Amygdala (tissue), 56 donors: ENCODE results near the gene GPR39.

Experiments used
- DNase-seq, 56 donors: peaks; one replicate each; lab custom pipeline; 2025; lab: John Stamatoyannopoulos, UW

The GPR39 gene

DNA sequence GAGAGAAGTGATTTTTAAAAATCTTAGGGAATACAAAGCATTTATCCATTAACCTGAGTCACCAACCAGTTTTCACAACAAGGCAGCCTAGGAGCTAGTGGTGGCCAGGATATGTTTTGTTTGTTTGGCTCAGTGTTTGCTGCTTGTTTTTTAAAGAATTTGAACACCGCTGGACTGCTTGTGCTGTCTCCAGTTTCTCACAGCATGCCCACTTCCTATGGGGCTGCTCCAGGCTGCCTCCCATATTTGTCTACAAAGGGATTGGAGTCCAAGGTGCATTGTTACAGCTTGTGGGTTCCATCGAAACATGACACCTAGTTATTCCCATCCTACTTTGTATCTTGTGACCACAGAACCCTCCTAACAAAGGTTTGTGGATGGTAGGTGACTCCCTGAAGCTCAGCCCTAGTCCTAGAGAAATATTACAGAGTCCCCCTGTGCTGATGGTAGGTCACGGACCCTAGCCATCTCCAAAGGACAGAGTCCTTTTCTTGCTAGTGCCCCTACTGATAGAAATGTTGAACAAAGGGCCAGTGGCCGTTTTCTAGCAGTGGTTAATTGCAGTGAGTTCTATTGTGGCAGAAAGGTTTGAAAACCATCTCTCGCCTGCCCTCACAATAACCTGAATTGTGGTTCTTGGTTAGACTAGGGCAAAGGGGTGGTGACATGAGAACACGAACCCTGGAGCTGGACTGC, 23.2 kb downstream of the GPR39 start:
- no peak for DNase-seq

DNA sequence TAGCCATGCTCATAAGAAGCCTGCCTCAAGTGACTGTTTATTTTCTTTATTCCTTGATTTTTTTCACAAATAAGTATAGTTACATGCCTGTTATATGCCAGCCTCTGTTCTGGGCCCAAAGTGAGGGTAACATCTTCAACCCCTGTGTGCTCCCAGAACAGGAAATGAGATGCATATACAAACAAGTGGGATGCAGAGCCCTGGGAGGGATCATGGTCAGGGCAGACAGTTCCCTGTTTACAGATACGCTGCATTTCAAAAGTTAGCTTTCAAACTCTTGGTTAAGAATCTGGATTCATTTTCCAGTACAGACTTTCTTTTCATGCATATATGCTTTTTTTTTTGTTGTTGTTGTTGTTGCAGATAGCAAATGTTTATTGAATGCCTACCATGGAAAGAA, 24.4 kb downstream of the GPR39 start:
- no peak for DNase-seq

DNA sequence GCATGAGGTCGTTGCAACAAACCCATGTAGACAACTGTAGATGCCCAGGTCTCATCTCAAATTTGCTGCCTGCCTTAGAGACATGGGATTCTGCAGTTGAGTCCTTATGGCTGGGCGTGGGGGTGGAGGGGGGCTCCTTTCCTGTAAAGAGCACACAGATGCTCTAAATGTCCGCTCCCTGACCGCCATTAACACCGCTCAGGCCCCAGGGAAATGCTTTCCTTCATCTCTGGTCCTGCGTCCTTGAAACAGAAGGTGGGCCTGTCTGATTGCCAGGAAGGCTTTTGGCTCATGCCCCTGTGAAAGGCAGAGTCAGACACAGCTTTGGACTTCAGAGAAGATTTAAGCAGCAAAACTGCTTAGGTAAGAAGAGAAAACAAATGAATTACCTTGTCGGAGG, 25.7 kb downstream of the GPR39 start:
- DNase-seq = no peak

DNA sequence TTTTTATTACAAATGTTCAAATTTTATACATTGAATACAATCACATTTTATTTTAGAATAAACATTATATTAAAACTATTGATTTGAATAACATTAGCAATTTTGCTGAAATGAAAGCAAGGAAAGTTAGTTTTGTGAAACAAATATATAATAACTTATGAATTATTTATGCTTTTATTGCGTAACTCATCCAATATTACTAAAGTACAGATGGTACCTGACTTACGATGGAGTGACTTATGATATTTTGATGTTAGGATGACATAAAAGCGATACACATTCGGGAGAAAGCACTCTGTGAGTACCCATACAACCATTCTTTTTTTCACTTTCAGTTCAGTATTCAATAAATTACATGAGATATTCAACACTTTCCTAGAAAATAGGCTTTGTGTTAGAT, 26.5 kb downstream of the GPR39 start:
- DNase-seq = no peak

DNA sequence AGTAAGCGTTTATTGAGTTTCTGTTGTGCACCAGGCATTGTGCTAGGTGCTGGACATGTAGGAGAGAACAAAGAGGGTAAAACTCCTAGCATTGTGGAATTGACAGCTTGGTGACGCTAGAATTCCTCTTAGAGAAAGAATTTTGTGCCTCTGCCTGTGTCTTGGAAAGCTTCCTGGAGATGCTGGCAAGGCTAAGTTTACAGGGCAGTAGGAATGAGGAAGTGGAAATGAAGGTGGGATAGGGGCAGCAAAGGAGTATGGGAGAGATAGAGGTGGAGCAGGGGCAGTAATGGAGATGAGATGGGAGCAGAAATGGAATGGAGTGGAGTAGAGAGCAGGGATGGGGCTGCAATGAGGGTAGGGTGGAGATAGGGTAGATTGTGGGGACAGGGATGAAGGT, 29.8 kb downstream of the GPR39 start:
- no peak for DNase-seq

DNA sequence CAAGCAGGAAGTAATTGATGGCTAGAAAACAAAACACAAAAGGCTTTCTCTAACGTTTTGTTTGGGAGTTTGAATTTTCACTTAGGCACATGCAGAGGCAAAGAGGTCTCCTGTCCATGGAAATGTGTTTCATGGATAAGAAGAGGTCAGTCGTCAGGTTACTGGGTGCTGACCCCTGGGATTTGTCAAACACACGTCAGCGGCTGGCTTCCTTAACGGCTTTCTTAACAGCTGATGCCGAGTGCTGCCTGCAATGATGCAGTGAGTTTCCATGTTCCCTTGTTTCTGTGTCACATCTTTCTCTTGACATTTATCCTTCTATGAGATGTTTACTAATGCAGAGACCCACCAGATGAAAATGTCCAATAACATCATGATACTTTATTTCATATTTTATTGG, 31.7 kb downstream of the GPR39 start:
- DNase-seq = no peak

DNA sequence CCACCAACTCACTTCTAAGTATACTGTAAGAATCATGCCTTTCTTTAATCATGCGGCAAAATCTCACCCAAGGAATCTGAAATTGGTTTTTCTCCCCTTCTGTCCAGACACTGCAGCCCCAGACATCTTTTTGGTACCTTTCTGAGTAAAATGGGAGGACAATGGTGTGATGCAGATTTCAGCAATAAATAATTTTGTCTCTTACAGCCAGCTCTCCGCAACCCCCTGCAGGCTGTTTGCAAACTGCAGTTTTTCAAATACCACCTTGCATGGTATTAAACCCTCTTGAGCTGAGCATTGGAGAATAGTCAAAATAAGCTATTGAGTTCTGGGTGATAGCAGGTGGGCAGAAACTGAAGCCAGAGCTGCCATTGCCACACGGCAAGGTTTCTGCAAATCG, 32.2 kb downstream of the GPR39 start:
- DNase-seq = peak in 4 of 56 donors; percentile 8 to 14 (median 9)

DNA sequence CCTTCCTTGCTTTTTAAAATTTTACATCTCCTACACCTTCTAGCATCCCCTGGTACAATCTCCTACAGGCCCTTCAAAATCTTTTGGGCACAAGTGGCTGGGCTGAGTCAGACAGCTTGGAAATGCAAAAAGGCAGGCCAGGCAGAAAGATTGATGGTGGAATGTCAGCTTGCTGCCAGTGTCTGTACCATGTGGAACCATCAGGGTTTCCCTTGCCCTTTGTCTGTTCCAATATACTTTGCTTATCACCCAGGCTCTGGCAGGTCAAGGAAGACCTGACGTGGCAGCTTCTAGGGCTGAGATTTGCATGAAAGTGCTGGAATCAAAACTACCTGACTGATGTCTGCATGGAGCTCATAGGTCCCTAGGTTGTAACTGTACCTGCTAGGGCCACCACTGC, 33.3 kb downstream of the GPR39 start:
- no peak for DNase-seq

DNA sequence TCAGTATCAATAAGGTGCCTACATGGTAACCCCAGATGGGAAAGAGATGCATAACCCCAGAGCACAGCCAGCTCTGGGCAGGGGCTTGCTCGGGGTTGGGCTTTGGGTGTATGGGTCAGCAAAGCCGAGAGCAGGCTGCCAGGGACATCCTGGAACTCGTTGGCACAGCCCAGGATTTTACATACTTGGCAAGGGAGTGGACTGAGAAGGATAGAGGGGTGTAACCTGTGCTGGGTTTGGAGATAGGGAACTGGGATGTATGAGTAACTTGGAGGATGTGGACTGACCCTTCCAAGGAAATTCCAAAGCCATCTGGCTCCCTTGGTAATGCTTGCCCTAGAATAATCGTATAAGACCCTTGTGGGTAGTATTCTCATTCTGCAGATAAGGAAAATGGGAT, 44.2 kb downstream of the GPR39 start:
- DNase-seq = no peak

DNA sequence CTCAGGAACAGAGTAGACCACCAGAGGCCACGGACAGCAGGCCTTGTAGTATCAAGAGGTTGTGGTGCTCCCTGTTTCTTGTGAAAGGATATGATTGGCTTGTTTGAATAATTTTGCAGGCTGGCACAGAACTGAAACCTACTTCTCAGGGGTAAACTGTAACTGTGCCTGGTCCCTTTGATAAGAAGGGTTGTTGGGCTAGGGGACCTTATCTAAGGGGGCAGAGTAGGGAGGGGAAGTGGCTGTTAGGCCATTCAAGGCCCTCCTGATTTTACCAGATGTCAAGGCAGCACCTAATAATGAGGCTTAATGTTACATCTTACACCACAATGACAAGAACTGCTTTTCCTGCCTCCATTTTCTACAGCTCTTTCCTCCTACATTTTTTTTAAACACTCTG, 45.6 kb downstream of the GPR39 start:
- DNase-seq = no peak

DNA sequence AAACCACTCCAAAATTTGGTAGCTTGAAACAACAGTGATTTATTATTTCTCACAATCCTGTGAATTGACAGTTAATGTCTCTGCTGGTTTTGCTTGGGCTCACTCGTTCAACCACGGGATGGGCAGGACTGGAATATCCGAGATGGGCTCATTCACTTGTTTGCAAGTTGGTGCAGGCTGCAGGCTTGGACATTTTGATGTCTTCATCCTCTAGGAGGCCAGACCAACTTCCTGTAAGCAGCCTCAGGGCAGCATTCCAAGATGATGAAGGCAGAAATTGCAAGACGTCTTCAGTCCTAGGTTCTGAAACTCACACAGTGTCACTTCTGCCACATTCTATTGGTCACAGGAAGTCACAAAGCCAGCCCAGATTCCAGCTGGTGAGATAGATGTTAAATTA, 47.1 kb downstream of the GPR39 start:
- DNase-seq = no peak

DNA sequence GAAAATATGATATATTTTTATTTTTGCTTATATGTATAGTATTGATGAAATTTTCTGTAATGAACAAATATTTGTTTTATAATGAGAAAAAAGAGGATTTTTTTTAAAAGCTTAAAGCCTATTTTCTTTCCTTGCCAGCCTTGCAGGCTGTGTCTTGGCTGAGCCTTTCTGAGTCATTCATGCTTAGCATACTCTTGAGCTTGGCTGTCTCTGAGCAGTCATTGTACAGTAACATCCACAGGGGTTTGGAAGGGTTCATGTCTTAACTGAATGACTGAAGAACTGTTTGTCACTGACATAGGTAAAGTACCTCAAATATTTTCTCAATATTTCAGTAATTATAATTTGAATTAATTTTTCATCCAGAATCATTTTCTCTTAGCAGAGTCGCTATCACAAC, 49.3 kb downstream of the GPR39 start:
- DNase-seq = no peak

DNA sequence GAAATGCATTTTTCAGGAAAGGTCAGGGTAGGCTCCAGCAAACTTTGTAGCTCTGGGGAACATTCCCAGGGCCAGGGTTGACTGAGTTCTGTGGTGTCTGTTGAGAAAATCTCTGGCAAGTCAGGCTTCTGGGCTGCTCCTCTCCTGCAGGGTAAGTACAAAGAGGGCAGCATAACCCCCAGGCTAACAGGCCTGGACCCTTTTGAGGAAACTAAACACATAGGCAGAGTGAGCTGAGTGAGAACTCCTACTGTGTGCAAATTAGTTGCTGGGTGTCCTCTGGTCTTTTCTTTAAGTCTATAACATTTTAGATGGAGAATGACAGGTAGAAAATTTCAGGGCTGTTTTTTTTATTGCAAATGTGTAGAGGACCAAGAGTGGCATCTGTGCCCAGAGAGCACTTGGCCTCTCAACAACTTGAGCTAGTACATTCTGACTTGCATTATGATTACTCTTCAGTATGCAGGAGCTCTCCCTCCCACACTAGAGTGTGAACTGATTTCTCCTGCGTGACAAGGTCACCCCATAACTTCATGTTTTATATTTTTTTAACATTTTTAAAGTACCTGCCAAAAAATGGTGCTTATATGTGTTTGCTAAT, 49.9 kb downstream of the GPR39 start:
- no peak for DNase-seq

DNA sequence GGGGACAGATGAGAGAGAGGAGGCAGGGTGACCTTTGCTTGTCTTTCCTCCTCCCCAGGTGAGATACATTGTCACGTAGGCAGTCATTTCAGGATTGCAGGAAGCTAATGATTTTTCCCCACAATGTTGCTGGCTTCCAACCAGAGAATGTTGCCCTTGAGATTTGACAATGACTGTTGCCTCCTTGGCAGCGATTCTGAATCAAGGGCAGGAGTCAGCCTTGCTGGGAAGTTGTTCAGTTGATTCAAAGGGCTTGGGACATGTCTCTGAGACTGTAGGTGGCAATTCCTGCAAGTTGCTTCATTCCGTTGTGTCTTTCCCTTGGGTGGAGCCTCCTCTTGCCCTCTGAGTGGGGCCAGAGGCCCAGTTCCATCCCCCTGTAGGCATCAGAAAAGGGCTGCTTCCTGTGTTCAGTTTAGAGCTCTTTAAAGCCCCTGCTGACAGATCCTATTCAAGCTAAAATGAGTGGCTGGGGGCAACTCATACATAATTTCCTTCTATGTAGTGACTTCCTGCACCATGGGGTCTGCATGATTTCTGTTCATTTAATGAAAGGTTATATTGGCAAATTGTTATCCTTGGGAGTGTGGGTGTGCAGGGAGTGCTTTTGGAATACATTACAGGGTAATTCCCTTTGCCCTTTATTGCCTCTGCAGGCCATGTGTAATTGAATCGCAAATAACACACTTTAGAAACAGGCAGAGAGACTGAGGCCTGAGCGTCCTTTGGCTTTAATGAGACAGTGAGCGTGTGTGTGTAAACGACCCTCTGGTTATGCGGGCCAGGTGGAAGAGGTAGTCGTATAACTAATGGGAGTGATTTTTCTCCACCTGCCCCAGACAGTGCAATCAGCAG, 52.4 kb downstream of the GPR39 start:
- DNase-seq = no peak

DNA sequence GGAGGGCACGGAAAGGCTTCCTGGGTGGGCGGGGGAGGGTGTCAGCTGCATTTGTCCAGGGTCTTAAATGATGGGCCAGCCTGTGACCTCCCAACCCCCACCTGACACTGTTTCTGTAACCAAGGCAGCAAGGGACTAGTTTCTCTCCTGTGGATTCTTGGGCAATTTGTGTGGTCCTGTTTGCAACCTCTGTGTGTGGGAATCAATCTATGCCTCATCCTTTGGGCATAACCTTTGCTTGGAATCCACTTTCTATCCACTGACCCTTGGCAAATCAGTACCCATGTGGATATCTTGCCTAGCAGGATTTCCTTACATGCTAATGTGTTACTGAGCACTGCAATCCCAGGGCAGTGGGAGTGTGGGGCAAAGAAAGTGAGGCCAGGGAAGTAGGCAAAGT, 54.1 kb downstream of the GPR39 start:
- DNase-seq = no peak

DNA sequence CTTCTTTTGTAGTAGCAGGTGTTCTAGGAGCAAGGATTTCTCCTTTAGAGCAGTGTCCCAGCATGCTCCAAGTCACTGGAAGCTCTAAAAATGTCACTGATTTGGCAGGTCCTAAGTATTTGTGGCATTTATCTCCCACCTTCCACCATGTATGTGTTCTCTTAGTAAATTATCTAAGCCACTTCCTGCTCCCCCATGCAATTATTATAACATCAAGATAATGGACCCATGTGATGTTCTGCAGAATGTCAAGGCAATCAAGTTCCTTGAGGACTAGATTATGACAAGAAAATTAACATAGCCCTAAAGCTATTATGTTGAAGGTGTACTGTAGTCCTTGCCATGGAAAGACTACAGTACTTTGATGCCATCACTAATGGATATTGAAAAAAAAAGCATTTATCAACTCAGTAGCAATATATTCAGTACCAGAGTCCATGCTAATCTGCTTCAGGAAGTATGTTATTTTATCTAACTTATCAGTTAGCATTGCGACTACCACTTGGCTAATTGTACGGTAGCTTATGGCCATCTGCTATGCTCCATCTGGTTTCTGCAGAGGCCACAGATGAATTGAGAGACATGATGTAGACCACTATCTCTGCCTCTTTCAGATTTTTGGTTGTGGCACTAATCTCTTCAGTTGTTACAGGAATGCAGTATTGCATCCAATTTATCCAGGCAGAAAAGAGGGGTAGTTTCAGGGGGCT, 56.7 kb downstream of the GPR39 start:
- no peak for DNase-seq

DNA sequence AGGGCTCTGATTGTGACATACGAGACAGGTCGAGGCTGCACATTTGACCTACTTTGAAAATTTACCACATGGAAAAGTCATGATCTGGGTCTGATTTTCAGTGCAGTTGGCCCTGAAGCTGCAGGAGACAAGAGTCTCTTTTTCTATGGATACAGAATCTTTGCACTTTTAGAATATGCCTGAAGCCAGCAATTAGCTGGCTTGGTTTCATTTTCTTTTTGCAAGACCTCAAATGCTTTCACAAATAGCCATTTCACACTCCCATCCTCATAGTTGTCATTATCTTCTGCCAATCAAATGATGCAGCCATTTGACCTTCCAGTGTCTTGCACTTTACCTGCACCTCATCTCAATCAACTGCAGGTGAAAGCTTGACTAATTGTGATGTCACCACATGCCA, 59.0 kb downstream of the GPR39 start:
- DNase-seq = no peak

DNA sequence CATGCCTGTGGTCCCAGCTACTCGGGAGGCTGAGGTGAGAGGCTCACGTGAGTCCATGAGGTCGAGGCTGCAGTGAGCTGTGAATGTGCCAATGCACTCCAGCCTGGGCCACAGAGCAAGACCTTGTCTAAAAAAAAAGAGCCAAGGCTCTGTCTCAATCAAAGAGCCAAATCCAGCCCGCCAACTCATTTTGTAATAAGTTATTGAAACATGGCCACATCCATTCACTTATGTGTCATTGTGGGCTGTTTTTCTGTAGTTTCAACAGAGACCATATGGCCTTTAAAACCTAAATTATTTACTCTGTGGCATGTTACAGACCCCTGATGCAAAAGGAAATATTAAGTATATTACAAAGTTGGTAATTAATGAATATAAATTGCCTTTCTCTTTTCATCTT, 60.8 kb downstream of the GPR39 start:
- no peak for DNase-seq

DNA sequence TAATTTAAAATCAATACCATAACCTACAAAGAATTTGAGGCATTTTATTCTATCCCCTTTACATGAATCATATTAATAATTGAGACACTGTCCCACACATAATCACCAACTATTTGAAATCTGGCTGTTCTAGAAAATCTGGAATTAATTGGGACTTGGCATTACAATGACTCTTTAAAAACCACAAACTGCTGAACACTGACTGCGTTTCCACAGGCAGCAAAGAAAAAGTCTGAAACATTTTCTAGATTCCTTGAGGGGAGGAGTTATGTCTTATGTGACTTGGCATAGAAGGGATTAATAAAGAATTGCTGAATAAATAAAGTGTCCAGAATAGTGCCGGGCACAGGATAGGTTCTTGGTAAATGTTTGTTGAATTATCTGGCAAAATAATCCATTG, 61.4 kb downstream of the GPR39 start:
- no peak for DNase-seq

DNA sequence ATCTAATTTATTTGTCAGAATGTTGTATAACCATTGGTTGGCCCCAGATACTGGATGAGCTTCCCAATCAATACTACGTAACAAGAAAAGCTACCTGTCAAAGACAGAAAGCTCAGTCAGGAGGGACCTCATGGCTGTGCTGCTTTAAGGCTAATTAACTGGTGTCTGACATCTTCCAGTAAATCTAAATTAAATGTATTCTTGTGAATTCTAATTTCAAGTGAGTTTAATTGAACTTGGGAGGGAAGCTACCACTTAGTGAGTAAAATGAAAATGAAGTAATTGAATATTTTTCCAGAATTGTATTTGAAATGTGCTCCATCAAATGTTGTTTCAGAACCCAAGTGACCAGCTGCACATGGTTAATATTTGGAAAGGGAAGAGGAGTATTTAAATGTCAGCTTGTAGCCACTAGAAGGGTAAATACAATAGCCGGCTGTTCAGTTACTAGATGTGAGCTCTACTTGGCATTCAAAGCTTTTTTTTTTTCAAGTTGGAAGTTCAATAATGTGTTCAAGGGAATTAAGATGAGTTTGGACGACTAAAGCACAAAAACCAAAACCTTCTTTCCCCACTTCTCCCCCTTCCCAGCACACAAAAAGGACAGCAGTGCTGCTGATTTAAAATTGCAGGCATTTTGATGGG, 62.0 kb downstream of the GPR39 start:
- no peak for DNase-seq

DNA sequence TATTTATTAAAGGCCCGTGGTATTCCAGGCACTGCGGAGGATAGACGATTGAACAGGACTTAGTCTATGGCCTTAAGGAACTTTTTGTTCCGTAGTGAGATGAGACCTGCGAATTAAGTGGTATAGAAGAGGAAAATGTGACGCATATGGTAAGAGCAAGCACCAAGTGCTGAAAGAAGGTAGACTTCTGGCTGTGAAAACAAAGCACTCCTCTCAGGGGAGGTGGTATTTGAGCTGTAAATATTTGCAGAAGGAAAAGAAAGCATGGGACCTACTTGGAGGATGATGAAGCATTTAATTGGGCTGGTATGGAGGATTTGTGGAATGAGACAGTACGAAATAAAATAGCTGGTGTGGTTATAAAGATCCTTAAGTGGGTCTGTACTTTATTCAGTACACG, 62.5 kb downstream of the GPR39 start:
- DNase-seq = no peak
